Rectal smooth muscle tissue (tissue), 1 donor: ENCODE results near the gene NUP210L.
"Not testable (repeated sequence)": the region's sequence is repeated elsewhere in the genome, so short reads cannot be mapped to it uniquely, and the experiment has no call there.

ENCODE experiments used
- H3K27ac ChIP-seq: one replicate; pipeline ENCODE4 v1.7.0; 2013; ENCODE audit warnings: low read depth, low read length, inconsistent platforms
- H3K27me3 ChIP-seq: one replicate; pipeline ENCODE4 v1.7.0; 2013; ENCODE audit warnings: low read length; ENCODE audit not compliant: control insufficient read depth, insufficient read depth
- H3K36me3 ChIP-seq: one replicate; pipeline ENCODE4 v1.7.0; 2013; ENCODE audit warnings: low read length; ENCODE audit not compliant: control insufficient read depth, insufficient read depth
- H3K4me1 ChIP-seq: one replicate; pipeline ENCODE4 v1.7.0; 2013; ENCODE audit warnings: low read length; ENCODE audit not compliant: control insufficient read depth, insufficient read depth
- H3K4me3 ChIP-seq: one replicate; pipeline ENCODE4 v1.7.0; 2013; ENCODE audit warnings: low read length
- H3K9ac ChIP-seq: one replicate; pipeline ENCODE4 v1.7.0; 2013; ENCODE audit warnings: low read length

NUP210L gene

DNA sequence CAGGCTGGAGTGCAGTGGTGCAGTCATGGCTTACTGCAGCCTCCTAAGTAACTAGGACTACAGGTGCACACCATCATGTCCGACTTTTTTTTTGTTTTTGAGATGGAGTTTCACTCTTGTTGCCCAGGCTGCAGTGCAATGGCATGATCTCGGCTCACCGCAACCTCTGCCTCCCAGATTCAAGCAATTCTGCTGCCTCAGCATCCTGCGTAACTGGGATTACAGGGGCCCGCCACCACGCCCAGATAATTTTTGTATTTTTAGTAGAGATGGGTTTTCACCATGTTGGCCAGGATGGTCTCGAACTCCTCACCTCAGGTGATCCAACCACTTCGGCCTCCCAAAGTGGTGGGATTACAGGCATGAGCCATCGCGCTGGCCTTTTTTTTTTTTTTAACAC lies 158.0 kb downstream of the NUP210L start:
- H3K9ac ChIP-seq, H3K36me3 ChIP-seq, H3K4me1 ChIP-seq, H3K27ac ChIP-seq, H3K27me3 ChIP-seq, H3K4me3 ChIP-seq: not testable (repeated sequence)

DNA sequence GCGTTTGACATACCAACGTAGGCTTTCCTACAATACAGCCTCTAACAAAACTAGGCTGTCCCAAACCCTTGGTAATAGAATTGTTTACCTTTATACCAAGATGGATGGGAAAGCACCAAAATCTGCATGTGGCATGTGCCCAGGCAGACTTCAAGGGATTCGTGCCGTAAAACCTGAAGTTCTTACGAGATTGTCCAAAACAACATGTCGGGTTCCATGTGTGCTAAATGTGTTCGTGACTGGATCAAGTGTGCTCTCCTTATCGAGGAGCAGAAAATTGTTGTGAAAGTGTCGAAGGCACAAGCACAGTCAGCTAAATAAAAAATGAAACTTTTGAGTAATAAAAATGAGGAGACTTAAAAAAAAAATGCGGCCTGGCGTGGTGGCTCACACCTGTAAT lies 159.2 kb downstream of the NUP210L start:
- Histone ChIP-seq H3K27ac (no peak overlapping the region), H3K36me3 (peaks cover 8% of the 10 kb centered on the region), H3K4me1 (peaks cover 11% of the 10 kb centered on the region), H3K4me3 (no peak overlapping the region), H3K9ac (no peak overlapping the region), H3K27me3 (no peaks in the 10 kb centered on the region)

DNA sequence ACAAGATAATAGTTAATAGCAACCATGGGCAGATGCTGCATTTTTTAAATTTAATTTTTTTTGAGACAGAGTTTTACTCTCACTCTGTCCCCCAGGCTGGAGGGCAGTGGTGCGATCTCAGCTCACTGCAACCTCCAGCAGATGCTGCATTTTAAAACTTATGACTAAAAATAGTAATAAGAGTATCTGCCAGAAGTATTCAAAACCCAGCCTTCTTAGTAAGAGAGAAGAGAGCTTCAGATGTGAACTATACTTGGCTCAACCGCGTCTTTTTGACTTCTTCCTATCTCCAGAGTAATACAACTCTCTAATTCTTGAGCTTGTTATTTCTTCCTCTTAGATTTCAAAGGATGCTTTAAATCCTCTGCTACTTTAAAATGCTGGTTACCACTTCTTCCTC lies 159.7 kb downstream of the NUP210L start:
- H3K27ac ChIP-seq: no peak overlapping the region
- H3K4me1 ChIP-seq: peaks cover 11% of the 10 kb centered on the region
- H3K4me3 ChIP-seq: no peak overlapping the region
- no peaks in the 10 kb centered on the region for H3K27me3 ChIP-seq
- H3K9ac ChIP-seq: no peak overlapping the region
- peaks cover 8% of the 10 kb centered on the region for H3K36me3 ChIP-seq

DNA sequence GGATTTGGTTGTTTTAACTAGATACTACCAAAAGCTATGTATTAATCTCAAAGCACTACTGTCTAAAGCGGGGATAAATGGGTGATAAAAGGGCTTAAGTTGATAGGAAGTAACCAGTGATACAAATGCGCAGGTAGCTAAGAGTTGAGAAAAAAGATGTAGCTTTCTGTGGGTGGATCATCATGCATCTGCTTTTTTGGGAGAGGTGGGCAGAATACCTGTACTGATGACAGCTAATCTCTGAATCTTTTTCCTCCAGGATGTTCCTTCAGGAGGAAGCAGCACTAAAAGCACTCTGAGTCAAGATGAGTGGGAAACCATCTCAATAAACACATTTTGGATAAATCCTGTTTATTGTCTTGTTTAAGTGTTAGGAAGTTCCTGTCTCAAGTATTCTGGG lies 163.1 kb downstream of the NUP210L start:
- peak overlapping the region; percentile 100 for H3K4me3 ChIP-seq
- H3K27me3 ChIP-seq: no peaks in the 10 kb centered on the region
- H3K27ac ChIP-seq: peak overlapping the region; percentile 99
- peaks cover 11% of the 10 kb centered on the region for H3K4me1 ChIP-seq
- H3K9ac ChIP-seq: no peak overlapping the region
- H3K36me3 ChIP-seq: peaks cover 8% of the 10 kb centered on the region

DNA sequence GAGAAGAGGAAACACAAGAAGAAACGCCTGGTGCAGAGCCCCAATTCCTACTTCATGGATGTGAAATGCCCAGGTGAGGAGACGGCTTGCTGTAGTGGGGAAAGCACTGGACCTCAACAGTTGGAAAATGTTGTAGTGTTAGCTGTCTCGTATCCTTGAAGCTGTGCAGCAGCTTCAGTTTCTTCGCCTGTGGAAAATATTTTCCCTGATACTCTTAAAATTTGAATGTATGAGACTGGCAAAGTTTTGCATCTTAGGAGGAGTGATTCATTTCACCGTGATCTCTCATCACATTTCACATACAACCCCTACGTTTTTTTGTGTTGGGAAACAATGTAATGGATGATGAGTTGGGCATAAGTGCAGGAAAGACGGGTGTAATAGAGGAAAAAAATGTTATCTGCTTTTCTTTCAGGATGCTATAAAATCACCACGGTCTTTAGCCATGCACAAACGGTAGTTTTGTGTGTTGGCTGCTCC lies 163.7 kb downstream of the NUP210L start:
- peak overlapping the region; percentile 99 for H3K27ac ChIP-seq
- H3K27me3 ChIP-seq: no peaks in the 10 kb centered on the region
- H3K4me1 ChIP-seq: peaks cover 11% of the 10 kb centered on the region
- peak overlapping the region; percentile 100 for H3K4me3 ChIP-seq
- H3K9ac ChIP-seq: peak overlapping the region; percentile 96
- peaks cover 8% of the 10 kb centered on the region for H3K36me3 ChIP-seq

DNA sequence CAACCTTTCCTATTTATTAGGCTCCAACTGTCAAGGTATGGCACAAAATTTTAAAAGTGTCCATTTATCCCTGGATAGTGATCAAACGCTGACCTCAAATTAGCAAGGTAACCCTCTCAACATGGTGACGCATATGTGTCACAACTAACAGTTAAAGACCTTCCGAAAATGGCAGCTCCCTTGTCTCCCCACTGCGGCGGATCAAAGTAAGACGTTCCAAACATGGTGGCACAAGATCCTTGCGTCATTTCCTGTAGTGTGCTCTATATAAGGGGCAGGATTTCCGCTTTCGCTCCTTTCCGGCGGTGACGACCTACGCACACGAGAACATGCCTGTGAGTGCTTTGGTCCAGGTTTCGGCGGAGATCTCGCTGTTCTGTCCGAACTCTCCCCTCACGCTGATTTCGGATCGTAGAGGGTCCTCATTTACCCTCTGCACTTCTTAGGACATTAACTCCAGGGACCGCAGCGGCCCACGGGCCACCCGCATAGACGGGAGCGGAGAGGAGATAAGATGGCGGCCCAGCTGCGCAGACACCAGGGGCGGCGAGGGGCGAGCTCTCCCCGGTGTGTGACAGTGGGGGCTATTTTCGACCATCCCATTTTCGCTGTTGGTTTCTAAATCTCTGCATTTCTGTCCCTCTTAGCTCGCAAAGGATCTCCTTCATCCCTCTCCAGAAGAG lies 164.3 kb downstream of the NUP210L start, which contains the start of gene RPS27:
Gene RPS27 (plus strand): TSS at position 295 of the 683 bp plus-strand sequence. CDS start 35 bp downstream, at position 330.
- peak within 1 kb of the TSS; percentile 99 for H3K27ac ChIP-seq
- peak within 1 kb of the TSS; percentile 96 for H3K9ac ChIP-seq
- H3K4me3 ChIP-seq: peak within 1 kb of the TSS; percentile 100
- H3K36me3 ChIP-seq: peaks cover 8% of the 10 kb centered on the region
- no peaks in the 10 kb centered on the region for H3K27me3 ChIP-seq
- H3K4me1 ChIP-seq: peaks cover 11% of the 10 kb centered on the region

DNA sequence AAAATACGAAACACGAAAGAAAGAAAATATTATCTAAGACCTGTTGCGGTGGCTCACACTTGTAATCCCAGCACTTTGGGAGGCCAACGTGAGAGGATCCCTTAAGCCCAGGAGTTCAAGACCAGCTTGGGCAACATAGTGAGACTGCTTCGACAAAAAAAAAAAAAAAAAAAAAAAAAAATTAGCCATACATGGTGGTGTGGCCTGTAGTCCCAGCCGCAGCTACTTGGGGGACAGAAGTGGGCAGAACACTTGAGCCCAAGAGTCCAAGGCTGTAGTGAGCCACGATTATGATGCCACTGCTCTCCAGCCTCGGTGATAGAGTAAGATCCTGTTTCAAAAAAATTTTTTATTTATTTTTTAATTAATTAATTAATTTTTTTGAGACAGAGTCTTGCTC lies 167.3 kb downstream of the NUP210L start:
- H3K9ac ChIP-seq: no peak overlapping the region
- H3K4me1 ChIP-seq: peaks cover 18% of the 10 kb centered on the region
- H3K27me3 ChIP-seq: no peaks in the 10 kb centered on the region
- H3K27ac ChIP-seq: no peak overlapping the region
- peaks cover 7% of the 10 kb centered on the region for H3K36me3 ChIP-seq
- H3K4me3 ChIP-seq: no peak overlapping the region

DNA sequence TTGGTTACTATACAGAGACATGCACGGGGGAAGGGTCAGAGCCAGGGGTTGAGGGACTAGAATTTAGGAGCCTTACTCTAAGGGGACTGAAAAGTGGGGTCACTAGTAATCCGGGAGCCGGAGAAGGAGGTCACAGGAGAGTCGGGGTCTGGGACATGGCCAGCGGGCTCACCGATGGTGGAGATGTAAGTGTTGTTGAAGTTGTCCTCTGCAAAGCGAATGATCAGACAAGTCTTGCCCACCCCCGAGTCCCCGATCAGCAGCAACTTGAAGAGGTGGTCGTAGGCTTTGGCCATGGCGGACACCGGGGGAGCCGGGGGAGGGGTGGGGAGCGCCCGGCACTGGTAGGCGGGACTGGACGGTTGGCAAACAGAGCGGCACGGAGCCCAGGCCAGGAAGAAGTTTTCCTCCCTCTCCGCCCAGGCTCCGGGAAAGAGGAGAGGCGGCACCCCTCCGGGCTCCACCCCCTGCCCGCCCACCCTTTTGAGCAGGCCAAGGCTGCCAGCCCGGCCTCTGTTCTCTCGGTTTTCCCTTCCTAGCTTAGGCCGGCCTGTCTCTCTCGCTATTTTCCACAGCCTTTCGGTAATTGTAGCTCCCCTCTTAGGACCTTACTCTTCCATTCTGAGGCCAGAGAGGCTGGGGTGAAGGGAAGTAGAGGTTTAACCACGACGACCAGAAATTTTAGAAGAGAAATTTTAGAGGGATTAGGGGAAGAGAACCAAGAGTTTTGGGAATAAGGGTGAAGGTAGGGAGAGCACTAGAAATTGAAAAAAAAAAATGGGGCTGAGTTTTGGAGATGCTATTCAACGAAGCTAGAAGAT lies 168.7 kb downstream of the NUP210L start, which contains the start of gene RAB13:
Gene RAB13 (minus strand): TSS at position 399 of the 821 bp plus-strand sequence. CDS start 103 bp downstream, at position 296.
- H3K27me3 ChIP-seq: no peaks in the 10 kb centered on the region
- peak within 1 kb of the TSS; percentile 85 for H3K4me3 ChIP-seq
- H3K27ac ChIP-seq: peak within 1 kb of the TSS; percentile 95
- peaks cover 3% of the 10 kb centered on the region for H3K36me3 ChIP-seq
- H3K4me1 ChIP-seq: peaks cover 8% of the 10 kb centered on the region
- H3K9ac ChIP-seq: peak within 1 kb of the TSS; percentile 84

DNA sequence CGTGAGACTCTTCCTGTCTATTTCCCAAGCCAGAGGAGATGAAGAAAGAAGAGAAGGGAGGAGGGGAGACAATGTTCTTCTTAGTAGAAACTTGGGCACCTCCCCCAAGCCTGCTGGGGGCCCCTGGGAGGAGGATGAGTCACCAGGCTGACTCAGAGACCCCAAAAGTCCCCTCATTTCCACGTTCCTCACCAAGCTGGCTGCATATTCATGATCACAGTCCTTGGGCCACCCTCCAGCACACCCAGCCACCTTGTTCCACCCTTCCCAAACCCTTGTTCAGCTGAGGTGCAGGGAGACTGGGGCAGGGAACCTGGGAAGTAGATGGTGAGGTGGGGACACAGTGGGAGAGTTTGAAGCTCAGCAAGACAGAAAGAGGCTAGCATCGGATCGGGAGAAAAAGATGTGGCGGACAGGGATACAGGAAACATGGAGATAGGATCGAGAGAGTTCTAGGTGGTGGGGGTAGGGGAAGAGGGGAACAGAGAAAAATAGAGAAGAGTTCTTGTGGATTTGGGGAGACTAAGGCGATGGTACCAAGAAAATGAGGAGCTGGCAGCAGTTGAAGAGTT lies 169.4 kb downstream of the NUP210L start:
- Histone ChIP-seq H3K36me3 (peaks cover 3% of the 10 kb centered on the region), H3K27me3 (no peaks in the 10 kb centered on the region), H3K9ac (peak overlapping the region; percentile 84), H3K4me1 (peaks cover 7% of the 10 kb centered on the region), H3K27ac (peak overlapping the region; percentile 95), H3K4me3 (peak overlapping the region; percentile 85)

DNA sequence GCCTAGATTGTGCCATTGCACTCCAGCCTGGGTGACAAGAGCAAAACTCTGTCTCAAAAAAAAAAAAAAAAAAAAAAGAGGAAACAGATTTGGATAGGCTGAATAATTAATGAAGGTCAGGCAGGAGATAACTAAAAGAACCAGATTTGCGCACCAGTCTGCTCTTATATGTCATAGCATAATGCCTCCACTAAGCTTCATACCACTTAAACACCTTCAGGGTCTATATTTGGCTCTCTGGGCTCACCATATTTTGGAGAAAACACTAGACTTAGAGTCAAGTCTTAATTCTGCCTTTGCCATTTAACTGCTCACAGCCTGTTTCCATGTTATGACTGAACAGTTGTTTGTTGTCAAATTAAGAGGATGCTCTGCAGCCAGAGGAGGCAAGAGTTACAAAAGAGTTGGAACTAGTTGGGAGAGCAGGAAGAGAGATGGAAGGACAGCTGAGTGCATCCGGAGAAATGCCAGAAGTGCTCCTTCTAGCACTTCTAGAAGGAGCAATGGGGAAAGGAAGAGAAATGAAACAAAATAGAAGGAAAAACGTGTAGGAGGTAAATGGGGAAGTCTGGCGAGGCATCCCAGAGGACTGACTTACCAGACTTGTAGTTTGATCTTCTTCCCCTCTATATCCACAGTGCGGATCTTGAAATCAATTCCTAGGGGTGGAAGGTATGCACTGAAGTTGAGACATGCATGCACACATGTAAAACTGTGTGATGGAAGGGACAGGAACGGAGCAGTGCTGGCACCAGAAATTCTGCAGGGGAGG lies 170.6 kb downstream of the NUP210L start:
- Histone ChIP-seq H3K36me3 (peaks cover 3% of the 10 kb centered on the region), H3K4me3 (peak overlapping the region; percentile 45), H3K27ac (no peak overlapping the region), H3K9ac (no peak overlapping the region), H3K27me3 (no peaks in the 10 kb centered on the region), H3K4me1 (peaks cover 7% of the 10 kb centered on the region)

DNA sequence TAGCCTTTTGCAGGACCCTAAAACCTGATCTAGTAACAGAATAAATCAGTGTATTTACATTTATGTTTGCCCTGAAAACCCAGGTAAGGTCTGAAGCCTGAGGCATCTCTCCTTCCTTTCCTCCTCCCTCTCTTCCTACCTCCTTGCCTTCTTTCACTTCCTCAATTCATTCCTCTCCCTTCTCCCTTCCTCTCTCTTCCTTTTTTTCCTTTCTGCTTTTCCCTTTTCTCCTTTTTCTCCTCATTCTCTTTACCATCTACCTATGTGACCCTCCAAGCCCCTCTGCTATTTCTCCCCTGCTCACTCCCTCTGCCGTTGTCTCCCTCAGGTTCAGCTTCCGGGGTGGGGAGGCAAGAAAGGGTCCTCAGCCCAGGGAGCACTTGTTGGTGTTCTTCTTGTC lies 173.1 kb downstream of the NUP210L start:
- H3K9ac ChIP-seq, H3K27me3 ChIP-seq, H3K36me3 ChIP-seq, H3K4me3 ChIP-seq, H3K27ac ChIP-seq, H3K4me1 ChIP-seq: not testable (repeated sequence)

DNA sequence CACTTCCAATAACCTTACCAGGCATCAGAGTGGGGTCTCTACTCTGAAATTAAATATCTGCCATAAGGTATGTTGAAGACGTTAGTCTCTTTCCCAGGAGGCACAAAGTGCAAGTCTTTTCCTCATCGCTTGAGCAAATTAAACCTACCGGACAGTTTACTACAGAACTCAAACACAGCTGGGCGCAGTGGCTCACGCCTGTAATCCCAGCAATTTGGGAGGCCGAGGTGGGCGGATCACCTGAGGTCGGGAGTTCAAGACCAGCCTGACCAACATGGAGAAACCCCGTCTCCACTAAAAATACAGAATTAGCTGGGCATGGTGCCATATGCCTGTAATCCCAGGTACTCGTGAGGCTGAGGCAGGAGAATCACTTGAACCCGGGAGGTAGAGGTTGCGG lies 175.8 kb downstream of the NUP210L start:
- H3K36me3 ChIP-seq, H3K4me3 ChIP-seq, H3K27me3 ChIP-seq, H3K4me1 ChIP-seq, H3K27ac ChIP-seq, H3K9ac ChIP-seq: not testable (repeated sequence)
